Measurements from ENCODE around the gene SLC35E1.
"Not testable (repeated sequence)": the region's sequence is repeated elsewhere in the genome, so short reads cannot be mapped to it uniquely, and the experiment has no call there.

The SLC35E1 gene

GRCh38 chr19:16524991-16525734 lies 47.1 kb downstream of the SLC35E1 start:
- no peak for DNase-seq

DNA sequence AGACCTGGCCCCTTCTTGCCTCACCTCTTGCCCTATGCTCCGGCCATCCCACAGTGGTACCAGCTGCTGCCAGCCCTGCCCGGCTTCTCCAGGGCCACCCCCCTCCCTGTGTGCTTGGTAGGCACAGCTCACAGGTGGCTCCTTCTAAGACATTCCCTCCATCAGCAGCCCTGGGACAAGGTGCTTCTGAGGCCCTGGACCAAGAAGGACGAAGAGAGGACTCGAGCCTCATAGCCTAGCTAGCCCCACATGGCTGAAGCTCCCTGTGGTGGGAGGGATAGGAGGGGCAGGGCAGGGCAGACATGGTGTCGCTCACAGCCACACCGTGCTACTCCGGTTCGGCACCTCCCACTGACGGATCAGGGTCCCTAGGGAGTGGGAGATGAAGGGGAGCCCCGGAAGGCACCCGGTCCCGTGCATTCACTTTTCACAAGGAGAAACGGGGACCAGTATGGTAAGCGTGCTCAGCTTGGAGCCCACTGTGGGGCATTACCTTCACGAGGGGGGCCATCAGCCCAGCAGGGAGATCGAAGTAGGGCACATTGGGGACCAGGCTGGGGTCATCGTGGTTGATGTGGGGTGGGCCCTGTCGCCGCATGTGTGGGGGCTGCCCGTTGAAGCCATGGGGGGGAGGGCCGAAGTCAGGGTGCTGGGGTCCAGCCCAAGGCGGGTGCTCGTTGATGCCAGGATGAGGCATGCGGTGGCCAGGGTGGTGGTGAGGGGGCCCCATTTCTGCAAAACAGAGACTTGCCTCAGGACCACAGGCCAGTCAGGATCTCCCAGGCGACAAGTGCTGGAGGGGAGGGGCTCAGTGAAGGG lies 49.4 kb downstream of the SLC35E1 start:
- no peak for DNase-seq

GRCh38 chr19:16521715-16522289 lies 50.4 kb downstream of the SLC35E1 start:
- DNase-seq = no peak

GRCh38 chr19:16520986-16521624 lies 51.1 kb downstream of the SLC35E1 start:
- no peak for DNase-seq

- DNase-seq = no peak
These were observed 51.9 kb downstream of the SLC35E1 start for GRCh38 chr19:16520074-16520973.

DNA sequence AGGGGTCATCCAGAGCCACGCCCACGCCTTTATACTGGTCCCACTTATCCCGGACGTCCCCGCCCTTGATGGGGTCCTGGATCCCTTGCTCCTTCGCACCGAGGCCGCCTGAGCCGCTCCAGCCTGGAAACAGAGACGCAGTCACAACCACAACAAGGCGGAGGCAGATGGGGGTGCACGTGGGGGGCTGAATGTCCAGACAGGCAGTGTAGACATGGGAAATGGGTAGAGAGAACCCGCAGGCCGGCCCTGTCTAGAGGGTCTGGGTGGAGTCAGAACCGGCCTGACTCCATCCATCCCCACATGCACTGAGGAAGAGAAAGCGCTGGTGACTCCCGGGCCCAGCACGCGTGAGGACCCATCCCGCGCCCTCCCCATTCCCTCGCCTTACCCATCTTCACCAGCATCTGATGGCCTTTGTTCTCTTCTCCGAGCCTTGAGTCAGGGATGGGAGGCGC lies 53.0 kb downstream of the SLC35E1 start:
- DNase-seq = no peak

DNA sequence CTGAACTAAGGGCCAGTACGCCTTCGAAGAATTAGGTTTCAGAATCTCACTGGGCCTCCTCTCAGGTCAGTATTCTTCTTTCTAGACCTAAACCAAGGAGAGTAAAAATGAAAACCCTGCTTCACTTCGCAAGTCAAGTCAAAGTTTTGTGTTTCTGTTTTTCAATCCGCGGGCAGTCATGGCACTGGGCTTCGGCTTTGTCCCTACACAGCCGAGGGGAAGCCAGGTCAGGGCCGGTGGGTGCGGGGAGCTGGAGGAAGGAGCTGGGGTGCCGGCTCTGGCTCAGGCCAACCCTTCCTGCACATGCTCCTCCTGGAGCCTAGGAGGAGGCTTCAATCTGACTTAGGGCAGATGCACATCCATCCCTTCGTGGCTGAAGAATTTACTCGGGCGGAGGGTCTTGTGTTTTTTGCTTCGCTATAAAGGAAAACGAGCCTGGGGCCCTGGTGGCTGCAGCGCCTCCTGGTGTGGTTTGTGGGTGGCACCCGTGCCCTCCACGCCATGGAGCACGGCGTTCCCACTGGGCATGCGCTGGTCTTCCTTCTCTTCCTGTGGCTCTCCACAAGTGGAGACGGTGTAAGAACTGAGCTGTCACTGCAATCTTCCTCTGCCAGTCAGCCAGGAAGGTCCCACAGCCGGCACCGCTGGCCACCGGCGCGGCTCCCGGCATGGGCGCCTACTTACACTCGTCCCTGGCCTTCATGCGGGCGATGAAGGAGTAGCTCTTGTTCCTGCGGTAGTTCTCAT lies 53.6 kb downstream of the SLC35E1 start:
- DNase-seq = no peak

DNA sequence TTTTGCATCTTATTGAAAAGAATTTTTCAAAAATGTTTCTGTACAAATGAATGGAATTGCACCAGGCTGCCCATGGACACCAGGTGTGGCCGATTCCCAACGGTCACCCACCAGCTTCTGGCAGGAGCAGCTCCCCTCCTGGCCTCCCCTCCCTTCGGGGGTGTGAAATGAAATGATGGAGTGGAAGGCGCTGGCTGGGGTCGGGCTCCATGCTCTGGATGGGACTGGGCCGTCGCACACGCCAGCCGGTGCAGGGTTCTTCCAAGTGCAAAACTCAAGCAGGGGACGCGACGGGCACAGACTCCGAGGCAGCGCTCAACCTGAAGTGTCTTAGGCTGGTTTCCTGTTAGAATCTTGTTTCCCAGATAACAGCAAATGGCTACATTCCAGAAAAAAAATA lies 54.2 kb downstream of the SLC35E1 start:
- no peak for DNase-seq

- DNase-seq = no peak
These were observed 55.1 kb downstream of the SLC35E1 start for GRCh38 chr19:16516923-16517610.

- no peak for DNase-seq
These were observed 55.8 kb downstream of the SLC35E1 start for GRCh38 chr19:16516381-16516780.

DNA sequence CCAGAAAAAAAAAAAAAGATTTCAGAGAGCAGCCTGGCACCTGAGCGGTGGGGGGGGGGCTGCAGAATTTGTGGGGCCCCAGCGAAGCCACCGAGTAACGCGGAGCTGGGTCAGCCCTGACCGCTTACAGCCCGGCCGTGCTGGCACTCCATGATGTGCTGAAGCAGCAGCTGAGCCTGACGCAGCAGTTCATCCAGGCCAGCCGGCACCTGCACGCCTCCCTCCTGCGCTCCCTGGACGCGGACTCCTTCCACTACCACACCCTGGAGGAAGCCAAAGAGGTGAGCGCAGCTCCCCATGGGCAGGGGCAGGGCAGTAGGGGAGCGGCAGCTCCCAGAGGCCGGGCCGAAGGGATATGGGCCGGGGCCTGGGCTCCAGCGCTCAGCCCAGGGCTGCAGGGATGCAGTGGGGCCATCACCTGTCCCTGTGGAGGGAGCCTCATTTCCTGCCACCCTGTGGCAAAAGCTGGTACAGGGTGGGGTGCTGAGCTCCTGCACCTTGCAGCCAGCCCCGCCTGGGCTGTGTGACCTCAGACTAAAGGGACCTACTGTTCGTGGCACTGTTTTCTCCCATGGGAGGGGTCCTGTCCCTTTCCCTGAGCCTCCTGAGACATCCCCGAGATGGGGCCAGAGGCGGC lies 57.7 kb downstream of the SLC35E1 start:
- DNase-seq = no peak

GRCh38 chr19:16512611-16513010 lies 59.6 kb downstream of the SLC35E1 start:
- not testable (repeated sequence) for DNase-seq

DNA sequence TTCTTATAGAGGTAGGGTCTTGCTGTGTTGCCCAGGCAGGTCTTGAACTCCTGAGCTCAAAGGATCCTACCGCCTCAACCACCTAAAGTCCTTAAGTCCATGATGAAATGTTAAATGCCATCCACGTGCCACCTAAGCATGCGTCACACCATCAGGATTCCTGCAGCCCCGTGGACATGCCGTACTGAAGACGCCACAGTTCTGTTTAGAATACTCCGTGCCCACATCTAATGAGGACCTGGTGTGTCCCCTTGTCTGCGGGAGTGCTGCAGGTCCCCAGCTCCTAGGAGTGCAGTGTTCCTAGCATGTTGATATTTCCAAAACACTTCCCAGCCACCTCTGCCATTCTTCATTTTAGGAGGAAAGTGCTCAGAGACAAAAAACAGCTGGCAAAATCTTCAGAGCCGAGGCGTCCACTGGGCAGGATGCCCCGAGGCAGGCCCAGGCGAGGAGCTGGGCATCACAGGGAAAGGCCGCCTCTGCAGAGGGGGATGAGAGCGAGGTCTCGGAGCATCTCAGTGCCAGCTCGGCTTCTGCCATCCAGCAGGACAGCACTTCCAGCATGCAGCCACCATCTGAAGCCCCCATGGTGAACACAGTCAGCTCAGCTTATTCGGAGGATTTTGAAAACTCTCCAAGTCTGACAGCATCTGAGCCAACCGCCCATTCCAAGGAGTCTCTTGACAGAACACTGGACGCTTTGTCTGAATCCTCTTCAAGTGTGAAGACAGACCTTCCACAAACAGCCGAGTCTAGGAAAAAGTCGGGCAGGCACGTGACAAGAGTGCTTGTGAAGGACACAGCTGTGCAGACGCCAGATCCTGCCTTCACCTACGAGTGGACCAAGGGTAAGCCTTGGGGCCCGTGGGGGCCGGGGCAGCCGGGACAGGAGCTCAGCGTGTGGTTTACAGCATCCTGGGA lies 62.8 kb downstream of the SLC35E1 start:
- peak in 48 of 51 donors; percentile 4 to 86 (median 56) for DNase-seq

- no peak for DNase-seq
These were observed 63.7 kb downstream of the SLC35E1 start for GRCh38 chr19:16508546-16508945.

DNA sequence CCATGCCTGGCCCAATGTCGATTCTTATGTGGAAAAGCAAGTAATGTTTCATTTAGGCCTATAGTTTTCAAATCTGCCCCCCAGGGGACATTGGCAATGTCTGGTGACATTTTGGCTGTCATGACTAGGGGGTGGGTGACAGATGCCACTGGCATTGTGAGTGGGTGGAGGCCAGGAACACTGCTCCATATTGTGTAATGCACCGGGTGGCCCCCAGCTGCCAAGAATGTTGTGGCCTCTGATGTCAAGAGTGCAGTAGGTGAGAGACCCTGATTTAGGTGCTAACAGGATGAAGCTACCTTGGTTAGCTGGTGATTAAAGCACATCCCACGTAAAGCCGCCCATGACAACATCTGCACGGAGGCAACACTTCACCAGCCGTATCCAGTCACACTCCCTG lies 65.3 kb downstream of the SLC35E1 start:
- no peak for DNase-seq

DNA sequence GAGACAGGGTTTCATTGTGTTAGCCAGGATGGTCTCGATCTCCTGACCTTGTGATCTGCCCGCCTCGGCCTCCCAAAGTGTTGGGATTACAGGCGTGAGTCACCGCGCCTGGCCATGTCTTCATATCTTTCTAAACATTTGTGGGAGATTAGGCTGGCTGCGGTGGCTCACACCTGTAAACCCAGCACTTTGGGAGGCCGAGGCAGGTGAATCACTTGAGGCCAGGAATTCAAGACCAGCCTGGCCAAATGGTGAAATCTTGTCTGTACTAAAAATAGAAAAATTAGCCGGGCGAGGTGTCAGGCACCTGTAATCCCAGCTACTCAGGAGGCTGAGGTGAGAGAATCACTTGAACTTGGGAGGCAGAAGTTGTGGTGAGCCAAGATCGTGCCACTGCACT lies 66.1 kb downstream of the SLC35E1 start:
- DNase-seq = not testable (repeated sequence)

DNA sequence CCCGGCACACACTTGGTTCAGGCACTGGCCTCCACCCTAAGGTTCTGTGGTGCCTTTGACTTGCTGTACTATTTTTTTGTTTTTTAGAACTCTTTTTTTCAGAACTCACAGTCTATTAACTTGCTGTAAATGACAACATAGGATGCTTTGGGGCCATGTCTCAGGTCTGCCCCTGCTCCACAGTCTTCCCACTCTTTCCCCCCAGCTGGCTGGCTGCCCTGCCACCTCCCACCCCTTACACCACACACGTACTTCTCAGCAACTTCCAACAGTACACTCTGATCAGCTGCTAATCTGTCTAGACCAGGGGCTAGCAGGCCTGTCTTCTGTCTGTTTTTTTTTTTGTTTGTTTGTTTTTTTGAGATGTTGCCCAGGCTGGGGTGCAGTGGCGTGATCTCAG lies 67.9 kb downstream of the SLC35E1 start:
- no peak for DNase-seq
